Activated CD8-positive, alpha-beta memory T cell treated with anti-CD3 and anti-CD28 coated beads, Interleukin-2, amount 10 ng/mL, durations not matched to agents 7 days and 5 days (primary cell): Measurements from ENCODE around the gene OR6M1. TPM values are rescaled to one million over a fixed set of nuclear protein-coding genes. Genes with fewer than 3 reads are reported as not detected.

Experiments used
- ATAC-seq: fragments of 150-1000 bp; cut with Tn5 transposase; one replicate; pipeline ENCODE4 v1.10.0; 2021; ENCODE audit warnings: moderate library complexity
- CTCF ChIA-PET: fragments of 350-600 bp; sonication (Branson Sonifier 250); formaldehyde crosslinking; loops from one replicate; lab custom pipeline; 2021; ENCODE audit warnings: antibody characterized with exemption; lab: Charles Lee
- DNase-seq: peaks from one replicate; pipeline ENCODE4 v3.0.0-alpha.2; 2020
- H3K27ac Mint-ChIP-seq: one replicate; pipeline ENCODE4 v1.8.0; 2021; ENCODE audit warnings: mild to moderate bottlenecking, mixed read lengths
- H3K27me3 Mint-ChIP-seq: one replicate; pipeline ENCODE4 v1.8.0; 2021; ENCODE audit warnings: mixed read lengths
- H3K36me3 Mint-ChIP-seq: one replicate; pipeline ENCODE4 v1.8.0; 2021; ENCODE audit warnings: mild to moderate bottlenecking, mixed read lengths
- H3K4me1 Mint-ChIP-seq: one replicate; pipeline ENCODE4 v1.8.0; 2021; ENCODE audit warnings: mixed read lengths
- H3K4me3 Mint-ChIP-seq: one replicate; pipeline ENCODE4 v1.8.0; 2021; ENCODE audit warnings: mild to moderate bottlenecking, moderate library complexity, mixed read lengths
- H3K9me3 Mint-ChIP-seq: one replicate; pipeline ENCODE4 v1.8.0; 2022; ENCODE audit warnings: low read depth, mixed read lengths
- total RNA-seq, 2 experiments: library from RNA; stranded (reverse); gene quantifications; one replicate each; pipeline ENCODE4 v1.2.3, GENCODE V29; 2021

OR6M1 gene
- total RNA-seq, 2 experiments from 2014 or later, result not detected

GRCh38 chr11:123765601-123766000 lies 40.5 kb downstream of the OR6M1 start:
- Mint-ChIP-seq H3K36me3 (peaks cover 8% of the 10 kb centered on the region), H3K4me3 (no peak overlapping the region), H3K4me1 (peaks cover 2% of the 10 kb centered on the region), H3K27ac (no peak overlapping the region), H3K27me3 (peaks cover 14% of the 10 kb centered on the region), H3K9me3 (peaks cover 5% of the 10 kb centered on the region)
- no peak for ATAC-seq
- CTCF ChIA-PET, result interaction anchor here (0.9 kb wide), 1 partner anchor 10 kb away, joined by 3 read pairs; no protein-coding TSS in a partner anchor
- DNase-seq, result no peak

DNA sequence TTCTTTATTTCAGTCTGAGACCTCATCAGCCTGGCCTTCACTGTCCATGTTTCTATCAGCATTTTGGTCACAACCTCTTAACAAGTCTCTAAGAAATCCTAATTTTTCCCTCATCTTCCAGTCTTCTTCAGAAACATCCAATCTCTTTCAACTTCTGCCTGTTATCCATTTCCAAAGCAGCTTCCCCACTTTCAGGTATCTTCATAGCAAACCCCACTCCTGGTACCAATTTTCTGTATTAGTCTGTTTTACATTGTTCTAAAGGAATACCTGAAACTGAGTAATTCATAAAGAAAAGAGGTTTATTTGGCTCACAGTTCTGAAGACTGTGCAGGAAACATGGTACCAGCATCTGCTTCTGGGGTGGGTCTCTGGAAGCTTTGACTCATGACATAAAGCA lies 43.7 kb downstream of the OR6M1 start:
- peaks cover 5% of the 10 kb centered on the region for H3K9me3 Mint-ChIP-seq

DNA sequence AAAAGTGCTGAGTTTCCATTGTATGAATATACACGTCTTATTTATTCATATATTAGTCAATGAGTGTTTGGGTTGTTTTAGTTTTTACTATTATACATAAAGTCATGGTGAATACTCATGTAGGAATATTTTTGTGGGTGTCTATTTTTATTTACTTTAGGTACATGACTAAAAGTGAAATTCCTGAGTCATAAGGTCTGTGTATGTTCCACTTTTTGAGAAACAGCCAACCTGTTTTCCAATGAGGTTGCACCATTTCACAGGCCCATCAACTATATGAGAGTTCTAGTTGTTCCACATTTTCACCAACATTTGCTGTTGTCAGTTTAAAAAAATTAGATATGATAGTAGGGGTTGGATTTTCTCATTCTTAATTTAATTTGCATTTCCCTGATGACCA lies 45.3 kb downstream of the OR6M1 start:
- H3K27me3 Mint-ChIP-seq, result peaks cover 5% of the 10 kb centered on the region
- H3K36me3 Mint-ChIP-seq, result peaks cover 10% of the 10 kb centered on the region
- peaks cover 14% of the 10 kb centered on the region for H3K4me1 Mint-ChIP-seq
- CTCF ChIA-PET, result no interaction called here
- DNase-seq (no peak), ATAC-seq (peak; percentile 75)
- no peak overlapping the region for H3K4me3 Mint-ChIP-seq
- H3K27ac Mint-ChIP-seq, result no peak overlapping the region
- H3K9me3 Mint-ChIP-seq, result peaks cover 5% of the 10 kb centered on the region

More for the DNA sequence above, 43.7 kb downstream of the OR6M1 start:
- no peak overlapping the region for H3K27ac Mint-ChIP-seq
- peaks cover 10% of the 10 kb centered on the region for H3K36me3 Mint-ChIP-seq
- no peak overlapping the region for H3K4me3 Mint-ChIP-seq
- DNase-seq (no peak), ATAC-seq (no peak)
- H3K27me3 Mint-ChIP-seq, result peaks cover 5% of the 10 kb centered on the region
- CTCF ChIA-PET, result no interaction called here
- H3K4me1 Mint-ChIP-seq, result peaks cover 14% of the 10 kb centered on the region

DNA sequence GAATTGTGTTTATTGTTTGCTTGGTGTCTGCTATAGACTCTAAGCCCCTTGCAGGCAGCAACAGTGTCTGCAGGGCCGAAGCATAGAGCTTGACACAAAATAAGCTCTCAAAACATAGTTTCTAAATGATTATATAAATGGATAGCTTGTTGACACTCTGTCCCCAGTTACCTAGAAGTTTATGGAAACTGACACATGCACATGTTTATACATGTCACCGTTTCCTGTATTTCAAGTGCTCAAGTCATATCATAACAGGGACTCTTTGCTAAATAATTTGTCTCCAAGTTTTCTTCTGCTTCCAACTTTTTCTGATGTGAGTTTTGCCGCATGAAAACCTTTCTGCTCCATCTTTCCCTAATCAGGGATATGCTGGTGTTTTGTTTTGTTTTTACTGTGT lies 48.2 kb downstream of the OR6M1 start:
- CTCF ChIA-PET, result no interaction called here
- peaks cover 5% of the 10 kb centered on the region for H3K27me3 Mint-ChIP-seq
- H3K27ac Mint-ChIP-seq, result no peak overlapping the region
- DNase-seq (no peak), ATAC-seq (no peak)
- no peak overlapping the region for H3K4me3 Mint-ChIP-seq
- peaks cover 5% of the 10 kb centered on the region for H3K9me3 Mint-ChIP-seq
- H3K4me1 Mint-ChIP-seq, result peaks cover 43% of the 10 kb centered on the region
- H3K36me3 Mint-ChIP-seq, result peaks cover 10% of the 10 kb centered on the region

- Mint-ChIP-seq H3K27me3 (peaks cover 7% of the 10 kb centered on the region), H3K9me3 (no peaks in the 10 kb centered on the region), H3K4me3 (no peak overlapping the region), H3K27ac (no peak overlapping the region), H3K4me1 (peaks cover 49% of the 10 kb centered on the region), H3K36me3 (peaks cover 8% of the 10 kb centered on the region)
- CTCF ChIA-PET, result interaction anchor here (1.0 to 1.2 kb wide), 3 partner anchors 9 to 28 kb away, joined by 3 to 4 read pairs (median 3); no protein-coding TSS in a partner anchor
- DNase-seq, result no peak
- no peak for ATAC-seq
These were observed 50.3 kb downstream of the OR6M1 start for GRCh38 chr11:123755813-123756212.

Other genes starting within 250 kb of the OR6M1 start
- not detected for gene SCN3B, start 151.7 kb downstream of the OR6M1 start, total RNA-seq
- 10 to 100 TPM; 12.3 to 21.1 TPM for gene ZNF202, start 64.7 kb downstream of the OR6M1 start, total RNA-seq
- not detected for gene OR6X1, start 51.8 kb downstream of the OR6M1 start, total RNA-seq
- not detected for gene TMEM225, start 79.3 kb upstream of the OR6M1 start, total RNA-seq
- not detected for gene OR8D4, start 95.8 kb upstream of the OR6M1 start, total RNA-seq
- not detected for gene OR4D5, start 133.3 kb upstream of the OR6M1 start, total RNA-seq
- gene OR6T1, start 137.5 kb upstream of the OR6M1 start, total RNA-seq, result not detected
- gene OR10S1, start 171.4 kb upstream of the OR6M1 start, total RNA-seq, result not detected
- not detected for gene OR10G6, start 188.8 kb upstream of the OR6M1 start, total RNA-seq
- gene OR10G4, start 206.6 kb upstream of the OR6M1 start, total RNA-seq, result not detected
- gene OR10G9, start 216.7 kb upstream of the OR6M1 start, total RNA-seq, result not detected
- not detected for gene OR10G8, start 220.4 kb upstream of the OR6M1 start, total RNA-seq
- not detected for gene OR10G7, start 235.0 kb upstream of the OR6M1 start, total RNA-seq